Peyer's patch (tissue), 4 donors: Measurements from ENCODE around the gene PRPS1.

ENCODE experiments used
- CTCF ChIP-seq, 6 experiments: fragments of 450-650 bp in 4 of 6; fragments of 200-600 bp in 2 of 6; sonication (generic) in 1 of 6; IDR thresholded peaks; one replicate each; pipeline ENCODE4 v1.5.1; 2017 to 2019; ENCODE audit warnings: antibody characterized with exemption in 6 of 6, mild to moderate bottlenecking in 3 of 6, moderate library complexity in 1 of 6
- POLR2A ChIP-seq, 2 donors: fragments of 450-650 bp; IDR thresholded peaks; one replicate each; pipeline ENCODE4 v1.5.1; 2017; ENCODE audit warnings: antibody characterized with exemption in 2 of 2, mild to moderate bottlenecking in 2 of 2, moderate library complexity in 2 of 2

- TF ChIP-seq POLR2A (IDR thresholded peaks at IDR 0.05) (no peak), CTCF (IDR thresholded peaks at IDR 0.05) (no peak)
Measured at GRCh38 chrX:107626916-107627315, 1.4 kb upstream of the PRPS1 start.
